ENCODE data around the gene HIP1. TPM values are rescaled to one million over a fixed set of nuclear protein-coding genes. Genes with fewer than 3 reads are reported as not detected.

HIP1 gene
- total and polyA plus RNA-seq, 2 of the 4 experiments (the other 2 are of a cell fraction), result 6.8 to 10.0 TPM

DNA sequence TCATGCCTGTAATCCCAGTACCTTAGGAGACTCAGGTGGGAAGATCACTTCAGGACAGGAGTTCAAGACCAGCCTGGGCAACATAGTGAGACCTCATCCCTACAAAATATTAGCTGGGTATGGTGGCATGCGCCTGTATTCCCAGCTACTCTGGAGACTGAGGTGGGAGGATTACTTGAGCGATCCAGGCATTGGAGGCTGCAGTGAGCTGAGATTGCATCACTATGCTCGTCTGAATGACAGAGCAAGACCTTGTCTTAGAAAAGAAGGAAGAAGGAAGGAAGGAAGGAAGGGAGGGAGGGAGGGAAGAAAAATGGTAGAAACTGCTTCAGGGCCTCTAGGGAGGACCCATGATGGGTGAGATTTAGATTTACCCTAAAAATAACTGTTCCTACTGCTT, 134.3 kb downstream of the HIP1 start:
- H2BK5ac ChIP-seq (ENCODE audit: low read depth, low read length, poor library complexity, severe bottlenecking), result no peak overlapping the region
- H3K18ac ChIP-seq (ENCODE audit: low read depth, low read length), result no peak overlapping the region
- no peaks in the 10 kb centered on the region for H3K9me3 ChIP-seq (ENCODE audit: control insufficient read depth, insufficient read depth, low read length)
- no peaks in the 10 kb centered on the region for H3K27me3 ChIP-seq (ENCODE audit: control insufficient read depth, insufficient read depth, low read length)
- H3K9ac ChIP-seq (ENCODE audit: low read depth, low read length), result no peak overlapping the region
- H2AK9ac ChIP-seq (replicated peaks; ENCODE audit: low read depth, low read length, poor library complexity), result no peak overlapping the region
- POLR2A ChIA-PET (ENCODE audit: unreplicated experiment), result no interaction called here
- no peak overlapping the region for H4K8ac ChIP-seq (ENCODE audit: low read depth in 2 of 2, low read length in 2 of 2)
- no peak overlapping the region for H2BK20ac ChIP-seq (ENCODE audit: low read depth, low read length)
- TF ChIP-seq, protein P1, sequence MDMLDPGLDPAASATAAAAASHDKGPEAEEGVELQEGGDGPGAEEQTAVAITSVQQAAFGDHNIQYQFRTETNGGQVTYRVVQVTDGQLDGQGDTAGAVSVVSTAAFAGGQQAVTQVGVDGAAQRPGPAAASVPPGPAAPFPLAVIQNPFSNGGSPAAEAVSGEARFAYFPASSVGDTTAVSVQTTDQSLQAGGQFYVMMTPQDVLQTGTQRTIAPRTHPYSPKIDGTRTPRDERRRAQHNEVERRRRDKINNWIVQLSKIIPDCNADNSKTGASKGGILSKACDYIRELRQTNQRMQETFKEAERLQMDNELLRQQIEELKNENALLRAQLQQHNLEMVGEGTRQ (IDR thresholded peaks at IDR 0.05; ENCODE audit: low read depth, low read length), result no peak
- TF ChIP-seq RFX5 (IDR thresholded peaks at IDR 0.05; ENCODE audit: low read depth, low read length), result no peak
- TF ChIP-seq NFE2L2 (IDR thresholded peaks at IDR 0.05; ENCODE audit: low read depth, low read length), result no peak
- TF ChIP-seq CHD1 (IDR thresholded peaks at IDR 0.05; ENCODE audit: low read depth, low read length), result no peak
- TF ChIP-seq, protein P2, sequence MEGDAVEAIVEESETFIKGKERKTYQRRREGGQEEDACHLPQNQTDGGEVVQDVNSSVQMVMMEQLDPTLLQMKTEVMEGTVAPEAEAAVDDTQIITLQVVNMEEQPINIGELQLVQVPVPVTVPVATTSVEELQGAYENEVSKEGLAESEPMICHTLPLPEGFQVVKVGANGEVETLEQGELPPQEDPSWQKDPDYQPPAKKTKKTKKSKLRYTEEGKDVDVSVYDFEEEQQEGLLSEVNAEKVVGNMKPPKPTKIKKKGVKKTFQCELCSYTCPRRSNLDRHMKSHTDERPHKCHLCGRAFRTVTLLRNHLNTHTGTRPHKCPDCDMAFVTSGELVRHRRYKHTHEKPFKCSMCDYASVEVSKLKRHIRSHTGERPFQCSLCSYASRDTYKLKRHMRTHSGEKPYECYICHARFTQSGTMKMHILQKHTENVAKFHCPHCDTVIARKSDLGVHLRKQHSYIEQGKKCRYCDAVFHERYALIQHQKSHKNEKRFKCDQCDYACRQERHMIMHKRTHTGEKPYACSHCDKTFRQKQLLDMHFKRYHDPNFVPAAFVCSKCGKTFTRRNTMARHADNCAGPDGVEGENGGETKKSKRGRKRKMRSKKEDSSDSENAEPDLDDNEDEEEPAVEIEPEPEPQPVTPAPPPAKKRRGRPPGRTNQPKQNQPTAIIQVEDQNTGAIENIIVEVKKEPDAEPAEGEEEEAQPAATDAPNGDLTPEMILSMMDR (conservative IDR thresholded peaks at IDR 0.05; ENCODE audit: low read depth, low read length), result no peak
- peak; percentile 21; the same call in 1 of the 2 replicates for TF ChIP-seq CEBPB (IDR thresholded peaks at IDR 0.05; ENCODE audit: low read depth, low read length)
- no peak for TF ChIP-seq MAZ (IDR thresholded peaks at IDR 0.05; ENCODE audit: borderline replicate concordance, low read depth, low read length)
- no peak overlapping the region for H4K91ac ChIP-seq (ENCODE audit: insufficient read depth, low read depth, low read length)
- CTCF ChIA-PET, result no interaction called here
- no peaks in the 10 kb centered on the region; the same call in 1 of the 2 replicates for H4K20me1 ChIP-seq (ENCODE audit: insufficient read depth, low read length)
- H3K79me1 ChIP-seq (ENCODE audit: low read depth in 1 of 2, low read length in 2 of 2), result peaks cover 0 to 2% of the 10 kb centered on the region in 2 experiments; a peak in 2 of 4 replicates
- H3K4me1 ChIP-seq (ENCODE audit: control insufficient read depth, insufficient read depth, low read length), result no peaks in the 10 kb centered on the region; the same call in 1 of the 2 replicates
- no peak overlapping the region for H3K14ac ChIP-seq (replicated peaks; ENCODE audit: low read depth, low read length)
- no peaks in the 10 kb centered on the region for H3K9me1 ChIP-seq (ENCODE audit: insufficient read depth, low read length)
- H3K4me3 ChIP-seq (ENCODE audit: insufficient read depth, low read depth, low read length), result no peak overlapping the region
- BruUV-seq (replicated peaks), result no TSS peak
- intact Hi-C loops (cut with micrococcal nuclease) (no loop called here), dilution Hi-C loops (cut with HindIII; ENCODE audit: low sequenced_read_pairs, unreplicated experiment) (no loop called here), in situ Hi-C loops (cut with MboI; ENCODE audit: low sequenced_read_pairs) (no loop called here)
- no peak overlapping the region for H3K4ac ChIP-seq (ENCODE audit: low read depth, low read length)
- DNase-seq (no peak), ATAC-seq (ENCODE audit: low read depth) (no peak)
- no peak overlapping the region for H3K56ac ChIP-seq (ENCODE audit: extremely low read depth, insufficient read depth, low read length)
- H4K5ac ChIP-seq (ENCODE audit: low read depth, low read length), result no peak overlapping the region
- no peaks in the 10 kb centered on the region for H3K36me3 ChIP-seq (ENCODE audit: control insufficient read depth, insufficient read depth, low read length)
- H3K27ac ChIP-seq (ENCODE audit: insufficient read depth, low read length), result no peak overlapping the region
- WGBS, 2 experiments (ENCODE audit: extremely low coverage in 2 of 2, insufficient read length in 1 of 2), result 93% methylated on average over 2 of the region's 3 CpGs; no CpG with 5 or more reads in 1 of the 2 experiments
- no peak overlapping the region for H2AFZ ChIP-seq (replicated peaks; ENCODE audit: low read length, poor library complexity)
- no peak overlapping the region for H3K4me2 ChIP-seq (ENCODE audit: low read depth, low read length)
- H3K23ac ChIP-seq (ENCODE audit: low read depth, low read length), result no peak overlapping the region
- H2AK5ac ChIP-seq (ENCODE audit: low read depth, low read length), result no peak overlapping the region
- no peak overlapping the region for H2BK120ac ChIP-seq (ENCODE audit: low read depth, low read length)
- H2BK15ac ChIP-seq (ENCODE audit: low read depth, low read length), result no peak overlapping the region
